ENCODE measurements around the gene SLC9A6.

GRCh38 chrX:136016881-136017280 lies 31.6 kb downstream of the SLC9A6 start:
- TF ChIP-seq POLR2AphosphoS5 (IDR thresholded peaks at IDR 0.05; ENCODE audit: low read depth, low read length) (no peak), POLR2A (IDR thresholded peaks at IDR 0.05; ENCODE audit: low read depth, low read length) (no peak)
